ENCODE measurements around the gene MLLT1. TPM values are rescaled to one million over a fixed set of nuclear protein-coding genes. Genes with fewer than 3 reads are reported as not detected.
A peak's percentile ranks its signal among the peaks of the same experiment; 100 is the strongest.

Gene MLLT1
- total RNA-seq, 2 experiments from 2014 or later: 17.5 to 56.0 TPM

DNA sequence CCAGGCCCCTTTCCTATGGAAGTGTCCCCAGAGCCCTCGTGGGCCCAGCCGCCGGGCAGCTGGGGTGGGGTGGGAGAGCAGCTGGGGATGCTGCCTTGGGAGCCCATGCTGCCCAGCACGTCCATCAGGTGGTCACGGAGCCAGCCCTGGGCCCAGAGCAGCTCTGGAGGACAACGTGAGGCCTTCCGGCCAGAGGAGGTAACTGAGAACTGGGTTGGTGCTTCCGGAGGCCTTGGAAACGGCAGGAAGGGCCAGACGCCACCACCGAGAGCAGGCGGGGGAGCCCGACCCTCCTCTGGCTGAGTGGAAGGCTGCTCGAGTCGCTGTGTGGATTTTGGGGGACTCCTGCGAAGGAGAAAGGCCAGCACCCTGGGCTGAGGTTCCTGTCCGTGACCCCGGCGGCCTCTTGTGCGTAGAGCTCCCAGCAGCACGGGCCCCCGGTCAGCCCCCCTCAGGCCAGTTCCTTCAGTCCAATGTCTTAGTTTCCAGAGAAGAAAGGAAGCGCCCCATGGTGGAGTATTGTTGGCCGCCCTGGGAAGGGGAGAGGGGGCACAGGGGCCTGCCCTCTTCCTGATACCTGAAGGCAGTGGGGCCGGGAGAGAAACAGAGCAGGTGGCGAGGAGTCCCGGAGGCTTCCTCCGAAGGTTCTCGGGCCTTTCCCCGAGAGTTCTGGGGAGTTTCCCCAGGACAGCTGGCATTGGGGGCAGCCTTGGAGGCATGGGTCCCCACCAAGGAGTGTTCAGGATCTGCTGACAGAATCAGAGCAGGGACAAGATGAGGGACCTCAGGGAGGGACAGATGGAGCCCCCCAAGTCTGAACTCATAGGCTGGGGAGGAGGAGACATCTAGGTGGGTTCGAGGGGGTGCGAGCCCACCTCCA lies 68.8 kb downstream of the MLLT1 start:
- Histone ChIP-seq H3K9me3 (ENCODE audit: low read length) (no peaks in the 10 kb centered on the region), H3K4me2 (ENCODE audit: low read length) (no peak overlapping the region), H3K4me1 (ENCODE audit: insufficient read depth, low read length, poor library complexity, severe bottlenecking) (no peaks in the 10 kb centered on the region), H3K4me3 (ENCODE audit: low read depth, low read length, poor library complexity, severe bottlenecking) (no peak overlapping the region), H3K9me2 (ENCODE audit: insufficient read depth, low read length) (no peaks in the 10 kb centered on the region), H3K27ac (ENCODE audit: low read depth, low read length, poor library complexity, severe bottlenecking) (no peak overlapping the region), H3K79me2 (ENCODE audit: insufficient read depth, low read depth, low read length) (no peaks in the 10 kb centered on the region), H2AFZ (ENCODE audit: low read length) (no peak overlapping the region), H4K20me1 (ENCODE audit: insufficient read depth, low read length) (no peaks in the 10 kb centered on the region), H3K36me3 (ENCODE audit: insufficient read depth, low read length) (0 out of 2 replicates have a peak, but pooled peaks cover 6% of the 10 kb centered on the region)
- intact Hi-C loops (cut with micrococcal nuclease; ENCODE audit: unreplicated experiment): no loop called here
- TF ChIP-seq, protein P1, sequence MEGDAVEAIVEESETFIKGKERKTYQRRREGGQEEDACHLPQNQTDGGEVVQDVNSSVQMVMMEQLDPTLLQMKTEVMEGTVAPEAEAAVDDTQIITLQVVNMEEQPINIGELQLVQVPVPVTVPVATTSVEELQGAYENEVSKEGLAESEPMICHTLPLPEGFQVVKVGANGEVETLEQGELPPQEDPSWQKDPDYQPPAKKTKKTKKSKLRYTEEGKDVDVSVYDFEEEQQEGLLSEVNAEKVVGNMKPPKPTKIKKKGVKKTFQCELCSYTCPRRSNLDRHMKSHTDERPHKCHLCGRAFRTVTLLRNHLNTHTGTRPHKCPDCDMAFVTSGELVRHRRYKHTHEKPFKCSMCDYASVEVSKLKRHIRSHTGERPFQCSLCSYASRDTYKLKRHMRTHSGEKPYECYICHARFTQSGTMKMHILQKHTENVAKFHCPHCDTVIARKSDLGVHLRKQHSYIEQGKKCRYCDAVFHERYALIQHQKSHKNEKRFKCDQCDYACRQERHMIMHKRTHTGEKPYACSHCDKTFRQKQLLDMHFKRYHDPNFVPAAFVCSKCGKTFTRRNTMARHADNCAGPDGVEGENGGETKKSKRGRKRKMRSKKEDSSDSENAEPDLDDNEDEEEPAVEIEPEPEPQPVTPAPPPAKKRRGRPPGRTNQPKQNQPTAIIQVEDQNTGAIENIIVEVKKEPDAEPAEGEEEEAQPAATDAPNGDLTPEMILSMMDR (conservative IDR thresholded peaks at IDR 0.05; ENCODE audit: low read length): no peak
- TF ChIP-seq EZH2phosphoT487 (IDR thresholded peaks at IDR 0.05; ENCODE audit: borderline replicate concordance, low read depth, low read length): no peak
- POLR2A ChIA-PET: no interaction called here
- no peak for DNase-seq (ENCODE audit: low spot score)
- CTCF ChIA-PET (ENCODE audit: unreplicated experiment): no interaction called here
- BruUV-seq (replicated peaks): TSS peak; percentile 84

DNA sequence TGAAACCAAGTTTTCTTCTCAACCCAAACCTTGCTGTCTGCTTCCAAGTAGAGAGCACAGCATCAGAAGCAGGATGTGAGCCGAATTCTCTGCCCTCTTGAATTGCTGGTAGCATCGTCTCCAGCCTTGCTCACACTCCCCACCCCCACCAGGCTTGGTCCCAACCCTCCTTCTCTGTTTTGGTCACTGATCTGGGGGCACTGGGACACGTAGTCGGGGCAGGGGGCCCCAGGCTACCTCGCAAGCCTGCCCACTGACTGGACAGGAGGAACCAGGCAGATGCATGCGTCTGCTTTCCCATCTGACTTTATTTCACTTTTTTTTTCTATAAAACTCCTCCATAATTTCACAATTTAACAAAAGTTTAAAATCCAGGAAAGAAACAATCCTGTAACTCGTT lies 69.7 kb downstream of the MLLT1 start:
- ChIA-PET POLR2A (no interaction called here), CTCF (ENCODE audit: unreplicated experiment) (no interaction called here)
- no peaks in the 10 kb centered on the region for H3K9me2 ChIP-seq (ENCODE audit: insufficient read depth, low read length)
- no peak overlapping the region for H3K27ac ChIP-seq (ENCODE audit: low read depth, low read length, poor library complexity, severe bottlenecking)
- H3K36me3 ChIP-seq (ENCODE audit: insufficient read depth, low read length): 0 out of 2 replicates have a peak, but pooled peaks cover 6% of the 10 kb centered on the region
- no peak overlapping the region for H3K4me3 ChIP-seq (ENCODE audit: low read depth, low read length, poor library complexity, severe bottlenecking)
- H3K9me3 ChIP-seq (ENCODE audit: low read length): no peaks in the 10 kb centered on the region
- intact Hi-C loops (cut with micrococcal nuclease; ENCODE audit: unreplicated experiment): no loop called here
- no peaks in the 10 kb centered on the region for H3K79me2 ChIP-seq (ENCODE audit: insufficient read depth, low read depth, low read length)
- DNase-seq (ENCODE audit: low spot score): no peak
- H2AFZ ChIP-seq (ENCODE audit: low read length): no peak overlapping the region
- no TSS peak for BruUV-seq (replicated peaks)
- no peak overlapping the region for H3K4me2 ChIP-seq (ENCODE audit: low read length)
- no peaks in the 10 kb centered on the region for H4K20me1 ChIP-seq (ENCODE audit: insufficient read depth, low read length)
- H3K4me1 ChIP-seq (ENCODE audit: insufficient read depth, low read length, poor library complexity, severe bottlenecking): peaks cover under 1% of the 10 kb centered on the region
- TF ChIP-seq, protein P1 (conservative IDR thresholded peaks at IDR 0.05; ENCODE audit: low read length): no peak
- no peak for TF ChIP-seq EZH2phosphoT487 (IDR thresholded peaks at IDR 0.05; ENCODE audit: borderline replicate concordance, low read depth, low read length)

DNA sequence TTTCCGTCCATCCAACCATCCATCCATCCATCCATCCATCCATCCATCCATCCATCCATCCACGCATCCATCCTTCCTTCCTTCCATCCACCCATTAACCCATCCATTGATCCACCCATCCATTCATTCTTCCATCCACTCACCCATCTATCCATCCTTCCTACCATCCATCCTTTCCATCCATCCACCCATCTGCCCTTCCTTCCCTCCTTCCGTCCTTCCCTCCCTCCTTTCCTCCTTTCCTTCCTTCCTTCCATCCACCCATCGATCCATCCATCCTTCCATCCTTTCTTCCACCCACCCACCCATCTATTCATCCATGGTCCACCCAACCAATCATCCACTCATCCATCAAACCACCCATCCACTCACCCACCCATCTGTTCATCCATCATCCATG lies 70.1 kb downstream of the MLLT1 start:
- no peak overlapping the region for H3K27ac ChIP-seq (ENCODE audit: low read depth, low read length, poor library complexity, severe bottlenecking)
- no peaks in the 10 kb centered on the region for H3K79me2 ChIP-seq (ENCODE audit: insufficient read depth, low read depth, low read length)
- H4K20me1 ChIP-seq (ENCODE audit: insufficient read depth, low read length): no peaks in the 10 kb centered on the region
- peaks cover 5% of the 10 kb centered on the region for H3K4me1 ChIP-seq (ENCODE audit: insufficient read depth, low read length, poor library complexity, severe bottlenecking)
- no peak for DNase-seq (ENCODE audit: low spot score)
- no TSS peak for BruUV-seq (replicated peaks)
- CTCF ChIA-PET (ENCODE audit: unreplicated experiment): no interaction called here
- no peak overlapping the region for H3K4me3 ChIP-seq (ENCODE audit: low read depth, low read length, poor library complexity, severe bottlenecking)
- no peaks in the 10 kb centered on the region for H3K9me3 ChIP-seq (ENCODE audit: low read length)
- intact Hi-C loops (cut with micrococcal nuclease; ENCODE audit: unreplicated experiment): no loop called here
- TF ChIP-seq, protein P1 (conservative IDR thresholded peaks at IDR 0.05; ENCODE audit: low read length): no peak
- no peak for TF ChIP-seq EZH2phosphoT487 (IDR thresholded peaks at IDR 0.05; ENCODE audit: borderline replicate concordance, low read depth, low read length)
- POLR2A ChIA-PET: no interaction called here
- no peak overlapping the region for H2AFZ ChIP-seq (ENCODE audit: low read length)
- no peaks in the 10 kb centered on the region for H3K9me2 ChIP-seq (ENCODE audit: insufficient read depth, low read length)
- H3K4me2 ChIP-seq (ENCODE audit: low read length): no peak overlapping the region
- 0 out of 2 replicates have a peak, but pooled peaks cover 6% of the 10 kb centered on the region for H3K36me3 ChIP-seq (ENCODE audit: insufficient read depth, low read length)

Data from OCI-LY7 (cell line).